HG02852 (cell line): ENCODE measurements around the gene KIF14.
A peak's percentile ranks its signal among the peaks of the same experiment; 100 is the strongest.
"Not testable (repeated sequence)": the region's sequence is repeated elsewhere in the genome, so short reads cannot be mapped to it uniquely, and the experiment has no call there.

Experiments used
- ATAC-seq: cut with Tn5 transposase; IDR thresholded peaks from one replicate; pipeline ENCODE4 v1.9.1; 2021; ENCODE audit warnings: mild to moderate bottlenecking, moderate library complexity; ENCODE audit not compliant: unreplicated experiment

The KIF14 gene

DNA sequence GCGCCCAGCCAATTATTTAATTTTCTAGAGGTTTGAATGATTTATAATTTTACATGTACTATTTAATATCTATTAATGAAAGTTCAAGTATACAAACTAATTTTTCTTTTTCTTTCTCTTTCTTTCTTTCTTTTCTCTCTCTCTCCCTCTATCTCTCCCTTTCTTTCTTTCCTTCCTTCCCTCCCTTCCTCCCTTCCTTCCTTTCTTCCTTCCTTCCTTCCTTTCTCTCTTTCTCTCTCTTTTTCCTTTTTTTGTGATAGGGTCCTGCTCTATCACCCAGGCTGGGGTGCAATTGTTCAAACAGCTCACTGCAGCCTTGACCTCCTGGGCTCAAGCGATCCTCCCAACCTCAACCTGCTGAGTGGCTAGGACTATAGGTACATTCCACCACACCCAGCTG, 16.1 kb upstream of the KIF14 start:
- ATAC-seq = no peak

DNA sequence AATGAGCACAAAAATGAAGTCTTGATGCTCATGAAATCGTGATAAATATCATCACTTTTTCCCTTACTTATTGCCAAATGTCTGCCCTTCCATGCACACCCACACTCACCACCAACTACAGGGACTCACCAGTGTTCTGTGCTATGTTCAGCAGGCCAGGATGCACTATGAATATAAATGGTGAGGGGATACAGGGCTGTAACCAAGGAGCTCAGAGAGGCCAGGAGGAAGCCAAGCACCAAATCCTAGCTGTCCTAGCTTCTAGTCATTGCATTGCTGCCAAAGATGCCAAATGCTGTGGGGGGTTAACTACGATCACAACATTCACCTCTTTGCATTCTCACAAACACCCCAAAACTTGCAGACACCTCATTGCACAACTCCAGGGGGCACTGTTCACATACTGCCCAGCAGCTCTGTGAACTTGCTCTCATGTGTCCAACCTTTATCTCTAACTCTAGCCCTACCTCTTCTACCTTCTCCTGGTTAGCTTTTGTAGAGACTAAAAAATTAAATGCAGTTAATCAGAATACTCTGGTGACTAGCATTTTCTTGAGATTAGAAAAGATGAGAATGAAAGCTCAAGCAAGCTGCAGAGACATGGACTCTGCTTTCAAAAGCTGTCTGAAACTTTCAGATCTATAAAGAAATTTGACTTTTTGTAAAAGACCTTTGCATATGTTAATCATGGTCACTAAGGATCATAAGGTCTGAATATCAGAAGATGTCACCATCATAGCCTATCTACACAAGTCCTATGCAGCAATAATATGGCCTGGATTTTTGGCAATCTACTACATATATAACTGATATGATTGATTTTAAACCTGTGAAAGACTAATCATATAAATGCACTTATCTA, 13.9 kb upstream of the KIF14 start:
- no peak for ATAC-seq

DNA sequence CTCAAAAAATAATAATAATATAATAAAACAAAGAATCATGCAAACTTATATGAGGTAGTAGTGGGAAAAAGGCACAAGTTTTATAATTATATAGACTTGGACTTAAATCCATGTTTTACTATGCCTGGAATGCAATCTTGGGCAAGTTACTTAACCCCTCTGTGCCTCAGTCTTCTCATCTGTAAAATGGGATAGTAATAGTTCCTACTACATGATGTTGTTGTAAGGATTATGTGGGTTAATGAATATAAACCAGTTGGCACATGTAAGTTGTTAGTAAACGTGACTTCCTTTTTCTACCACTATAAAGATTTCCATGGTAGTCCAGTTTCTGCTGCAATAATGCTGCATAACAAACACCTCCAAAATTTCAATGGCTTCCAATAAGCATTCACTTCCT, 10.8 kb upstream of the KIF14 start:
- ATAC-seq = no peak

DNA sequence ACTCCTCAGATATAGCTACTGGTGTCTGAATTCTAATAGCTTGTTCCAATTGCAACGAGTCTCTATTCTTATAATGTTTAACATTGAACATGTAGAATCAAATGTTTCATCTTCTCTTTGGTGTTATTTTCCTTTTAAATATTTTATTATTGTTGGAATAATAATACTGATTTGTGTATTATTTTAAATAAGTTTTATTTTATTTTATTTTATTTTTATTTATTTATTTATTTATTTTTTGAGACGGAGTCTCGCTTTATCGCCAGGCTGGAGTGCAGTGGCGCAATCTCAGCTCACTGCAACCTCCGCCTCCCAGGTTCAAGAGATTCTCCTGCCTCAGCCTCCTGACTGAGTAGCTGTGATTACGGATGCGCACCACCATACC, 10.0 kb upstream of the KIF14 start:
- not testable (repeated sequence) for ATAC-seq

DNA sequence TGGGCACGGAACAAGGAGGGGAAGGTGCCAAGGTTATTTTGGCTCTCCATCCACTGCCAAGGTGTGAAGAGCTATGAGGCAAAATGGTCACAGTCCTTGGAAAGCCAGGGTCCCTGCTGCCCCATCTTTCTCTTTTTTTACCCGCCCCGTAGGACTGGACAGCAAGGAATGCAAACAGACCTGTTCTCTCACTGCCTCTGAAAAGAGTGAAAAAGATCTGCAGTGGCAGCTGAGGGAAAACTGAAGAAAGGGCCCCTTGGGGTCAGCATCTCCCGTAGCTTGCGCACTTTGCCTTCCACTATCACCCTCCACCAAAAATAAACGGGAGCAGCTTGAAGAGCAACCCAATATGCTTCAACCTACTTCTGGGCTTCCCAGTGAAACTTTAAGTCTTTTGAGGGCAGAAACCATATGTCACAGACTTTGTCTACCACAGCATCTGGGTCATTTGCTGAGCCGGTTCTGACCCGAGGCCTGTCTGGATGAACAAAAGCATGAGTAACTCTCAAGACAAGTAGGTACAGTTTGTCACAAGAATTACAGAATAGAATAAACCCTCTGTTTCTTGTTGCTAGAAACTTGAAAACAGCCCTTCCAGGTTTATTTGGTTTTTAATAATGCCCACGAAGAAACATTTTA, 9.4 kb upstream of the KIF14 start:
- ATAC-seq = no peak

DNA sequence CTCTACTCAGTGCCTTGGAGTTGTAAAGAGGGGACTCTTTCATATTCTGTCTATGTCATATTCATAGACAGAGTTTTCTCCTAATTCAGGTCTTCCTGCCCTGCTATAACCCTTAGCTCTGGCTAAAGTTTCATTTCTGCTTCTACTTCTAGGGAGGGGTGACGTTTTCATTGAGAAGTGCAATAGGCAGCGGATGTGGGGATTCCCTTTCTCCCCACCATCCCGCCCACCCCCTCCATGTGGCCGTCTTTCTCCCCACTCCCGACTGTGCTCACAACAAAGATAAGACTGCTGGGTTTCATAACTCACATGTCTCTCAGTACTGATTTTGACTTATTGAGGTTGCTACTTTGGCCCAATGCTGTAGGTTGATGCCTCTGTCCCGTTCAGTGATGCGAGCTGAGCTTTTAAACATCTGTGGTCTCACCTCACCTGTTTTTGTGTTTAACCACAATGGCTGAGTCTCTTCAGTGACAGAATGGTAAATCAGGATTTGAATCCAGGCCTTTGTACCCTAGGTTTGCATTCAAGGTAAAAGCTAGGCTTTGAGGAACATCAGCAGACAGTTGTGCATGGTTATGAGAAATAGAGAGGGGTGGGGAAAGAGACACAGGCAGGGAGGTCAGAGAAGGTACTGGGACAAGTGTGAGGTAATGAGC, 7.8 kb upstream of the KIF14 start:
- peak; percentile 86 for ATAC-seq

DNA sequence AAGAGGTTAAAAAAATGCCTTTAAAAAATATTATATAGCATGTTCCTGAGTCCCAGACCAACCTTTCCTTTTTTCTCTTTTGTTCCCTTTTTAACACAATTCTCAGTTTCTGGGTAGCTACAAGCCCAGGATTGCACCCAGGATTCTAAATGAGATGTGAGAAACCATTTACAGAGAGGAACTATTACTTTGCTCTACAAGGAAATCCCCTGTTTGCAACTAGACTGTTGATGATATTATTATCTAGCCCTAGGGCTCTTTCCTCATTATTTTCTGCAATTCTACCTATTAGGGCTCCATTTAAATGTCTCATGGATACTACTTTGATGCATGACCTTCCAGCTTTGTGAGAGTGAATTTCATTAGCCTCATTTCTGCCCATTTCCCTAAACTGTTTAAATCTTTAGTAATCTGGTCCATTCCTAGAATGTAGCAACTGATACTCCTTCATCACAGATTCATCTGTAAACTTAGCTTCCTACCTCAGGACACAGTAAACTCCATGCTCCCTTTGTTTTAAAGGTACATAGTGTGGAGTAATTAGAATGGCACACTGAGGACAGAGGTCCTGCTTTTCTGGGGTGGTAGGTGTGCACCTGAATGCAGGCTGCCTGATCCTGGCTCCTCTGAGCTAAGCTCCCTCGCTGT, 7.1 kb upstream of the KIF14 start:
- ATAC-seq = peak; percentile 19

DNA sequence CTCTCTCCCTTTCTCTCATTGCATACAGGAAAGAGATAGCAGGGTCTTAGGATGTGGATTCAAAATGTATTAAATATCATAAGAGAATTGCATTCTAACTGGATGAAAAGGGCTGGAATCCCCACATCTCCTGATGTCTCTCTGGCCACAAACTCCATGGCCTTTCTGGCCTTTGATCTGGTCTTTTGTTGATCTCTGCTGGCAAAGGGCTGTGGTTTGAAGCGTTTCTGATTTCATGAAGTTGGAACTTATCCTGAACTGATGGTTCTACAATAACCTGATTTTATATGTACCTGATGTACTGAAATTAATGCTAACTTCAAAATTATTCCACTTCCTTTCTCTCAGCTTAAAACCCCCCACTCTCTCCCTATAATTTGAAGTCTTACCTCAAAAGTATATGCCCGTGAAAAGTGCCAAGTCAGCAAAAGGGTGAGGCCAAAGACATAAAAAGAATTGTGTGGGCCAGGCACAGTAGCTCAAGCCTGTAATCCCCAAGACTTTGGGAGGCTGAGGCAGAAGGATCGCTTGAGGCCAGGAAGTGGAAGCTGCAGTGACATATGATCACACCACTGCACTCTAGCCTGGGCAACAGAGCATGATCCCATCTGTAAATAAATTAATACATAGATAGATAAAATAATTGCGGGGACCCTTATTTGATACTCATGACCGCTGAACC, 6.4 kb upstream of the KIF14 start:
- ATAC-seq = no peak

DNA sequence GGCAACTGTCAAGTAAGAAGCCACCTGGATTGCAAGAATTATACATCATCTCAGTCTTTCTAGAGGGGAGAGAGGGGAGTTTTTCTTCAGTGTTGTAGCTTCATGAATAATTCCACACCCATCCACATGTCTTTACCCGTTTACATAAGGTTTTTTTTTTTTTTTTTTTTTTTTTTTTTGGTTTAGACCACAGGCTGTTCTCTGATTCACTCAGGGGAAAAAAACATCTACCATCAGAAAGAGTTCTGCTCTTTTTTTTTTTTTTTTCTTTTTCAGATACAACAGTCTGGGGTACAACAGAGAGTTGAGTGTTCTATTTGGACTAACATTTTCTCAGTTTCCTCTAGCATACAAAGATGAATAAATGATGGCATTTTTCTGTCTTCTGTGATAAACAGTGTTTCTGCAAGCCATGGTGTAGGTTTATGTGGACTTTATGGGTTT, 4.9 kb upstream of the KIF14 start:
- ATAC-seq = no peak

DNA sequence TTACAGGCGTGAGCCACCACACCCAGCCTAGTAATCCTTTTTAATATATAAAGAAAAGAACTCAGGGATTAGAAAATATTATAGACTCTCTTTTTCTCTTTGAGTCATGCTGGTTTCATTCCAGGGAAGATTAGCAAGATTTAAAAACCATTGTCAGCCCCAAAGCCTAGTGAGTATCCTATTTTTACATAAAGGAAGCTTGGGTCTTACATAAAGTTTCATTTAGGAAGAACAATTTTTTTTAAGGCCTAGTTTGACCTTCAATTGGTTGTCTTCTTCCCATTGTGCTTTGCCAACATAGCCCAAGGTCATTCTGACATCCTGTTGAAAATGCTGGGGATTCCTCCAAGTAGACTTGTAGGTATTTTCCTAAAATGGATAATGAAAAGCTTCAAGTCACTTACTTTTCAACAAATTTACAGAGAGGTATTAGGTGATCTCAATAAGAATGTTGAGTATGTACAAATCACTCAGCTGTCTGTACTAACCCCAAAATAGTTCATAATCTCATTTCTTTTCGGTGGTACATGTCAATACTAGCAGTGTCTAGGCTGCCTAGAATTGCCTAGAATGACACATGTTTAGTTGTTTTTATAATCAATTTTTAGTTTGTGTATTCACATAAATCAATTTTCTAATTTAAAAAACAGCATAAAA, 4.3 kb upstream of the KIF14 start:
- no peak for ATAC-seq

DNA sequence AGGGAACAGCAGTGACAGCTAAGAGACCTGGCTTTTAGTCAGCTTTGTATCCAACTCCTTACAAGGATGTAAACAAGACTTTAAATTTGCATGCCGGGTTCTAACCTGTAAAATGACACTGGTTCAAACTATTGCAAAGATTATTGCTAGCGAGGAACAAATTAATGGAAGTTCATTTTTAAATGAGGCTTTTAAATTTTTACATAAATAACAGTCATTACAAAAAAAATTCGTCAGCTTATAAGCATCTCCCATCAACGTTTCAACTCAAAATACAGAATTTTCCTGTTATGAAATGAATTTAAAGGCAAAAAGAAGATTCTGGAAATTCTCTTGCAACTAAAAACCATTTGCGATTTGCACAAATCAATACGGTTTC, 668 bp downstream of the KIF14 start:
- no peak for ATAC-seq

DNA sequence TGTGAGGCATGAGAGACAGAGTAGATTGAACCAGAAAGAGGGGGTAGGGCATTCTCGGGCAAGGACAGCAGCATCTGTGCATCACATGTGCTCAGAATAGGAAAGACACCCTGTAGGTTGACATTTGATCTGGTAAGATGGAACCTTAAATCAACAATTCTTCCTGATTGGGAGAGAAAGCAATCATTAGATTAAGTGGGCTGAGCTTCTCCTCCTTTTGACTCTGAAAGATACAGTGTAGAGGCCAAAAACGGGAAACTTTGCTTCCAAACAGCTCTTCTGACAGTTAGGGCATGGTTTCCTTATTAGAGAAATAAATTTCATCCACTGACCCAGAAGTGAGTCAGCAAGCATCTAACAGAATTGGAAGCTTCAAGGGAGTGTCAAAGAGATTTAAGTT, 9.7 kb downstream of the KIF14 start:
- no peak for ATAC-seq

DNA sequence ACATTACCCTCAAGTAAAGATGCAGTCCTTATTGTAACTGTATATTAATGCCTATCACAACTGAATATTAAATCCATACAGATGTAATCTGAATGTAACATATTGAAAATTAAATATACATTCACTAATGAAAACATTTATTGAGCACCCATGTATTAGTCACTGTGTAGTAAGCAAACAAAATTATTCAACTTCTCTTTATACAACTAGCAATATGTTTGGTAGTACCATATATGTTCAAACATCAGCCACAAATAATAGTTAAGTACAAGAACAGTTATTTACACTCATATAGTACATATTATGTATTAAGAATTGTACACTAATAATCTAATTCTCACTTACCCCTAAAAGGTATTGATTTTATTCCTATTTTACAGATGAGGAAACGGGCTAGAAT, 17.9 kb downstream of the KIF14 start:
- no peak for ATAC-seq

DNA sequence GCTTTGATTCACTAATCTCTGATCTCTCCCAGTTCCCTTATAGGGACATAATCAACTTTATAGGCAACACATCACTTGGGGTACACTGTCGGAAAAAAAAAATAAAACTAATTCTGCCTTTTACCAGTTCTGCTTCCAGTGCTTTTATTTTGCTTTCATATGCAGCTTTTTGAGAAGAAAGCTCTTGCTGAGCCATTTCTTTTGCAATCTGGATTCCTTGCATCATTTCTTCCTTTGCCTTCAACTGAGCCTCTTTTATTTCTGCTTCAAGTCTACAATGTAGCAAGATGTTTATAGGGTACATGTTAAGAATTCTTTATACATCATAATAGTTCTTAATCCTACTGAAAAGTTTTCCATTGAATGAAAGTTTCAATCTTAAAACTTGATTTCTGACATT, 30.6 kb downstream of the KIF14 start:
- no peak for ATAC-seq

DNA sequence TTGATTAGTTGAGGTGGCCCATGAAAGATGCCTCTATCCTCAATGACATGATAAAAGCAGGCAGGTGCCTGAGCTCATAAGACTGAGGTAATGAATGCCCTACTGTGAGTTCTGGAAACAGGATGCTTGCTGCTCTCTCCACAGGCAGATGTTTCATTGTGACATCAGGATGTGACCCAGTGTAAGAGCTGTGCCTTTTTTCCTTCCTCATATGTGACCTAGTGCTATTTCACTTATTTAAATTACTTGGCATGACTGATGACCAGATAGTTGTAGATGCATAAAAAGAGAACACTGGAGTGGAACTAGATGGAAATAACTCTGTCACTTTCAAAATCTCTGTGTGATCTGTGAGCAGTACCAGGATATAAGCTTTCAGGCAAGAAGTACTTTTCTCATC, 31.9 kb downstream of the KIF14 start:
- peak; percentile 59 for ATAC-seq

DNA sequence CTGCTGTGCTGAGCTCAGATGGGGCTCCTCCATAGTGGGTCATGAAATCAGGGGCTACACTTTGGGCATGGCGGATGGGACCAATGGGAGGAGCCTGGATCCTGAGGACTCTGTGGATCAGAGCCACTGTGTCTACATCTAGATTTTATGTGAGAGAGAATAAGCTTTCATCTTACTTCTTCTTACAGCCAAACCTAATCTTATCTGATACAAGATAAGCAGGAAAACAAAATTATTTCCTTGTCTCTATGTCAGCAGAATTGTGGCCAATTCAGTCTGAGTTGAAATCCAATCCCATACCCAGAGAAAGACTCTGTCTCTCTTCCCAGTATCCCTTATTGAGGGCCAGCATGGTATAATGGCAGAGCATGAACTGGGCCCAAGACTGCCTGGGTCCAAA, 56.2 kb downstream of the KIF14 start:
- ATAC-seq = no peak

DNA sequence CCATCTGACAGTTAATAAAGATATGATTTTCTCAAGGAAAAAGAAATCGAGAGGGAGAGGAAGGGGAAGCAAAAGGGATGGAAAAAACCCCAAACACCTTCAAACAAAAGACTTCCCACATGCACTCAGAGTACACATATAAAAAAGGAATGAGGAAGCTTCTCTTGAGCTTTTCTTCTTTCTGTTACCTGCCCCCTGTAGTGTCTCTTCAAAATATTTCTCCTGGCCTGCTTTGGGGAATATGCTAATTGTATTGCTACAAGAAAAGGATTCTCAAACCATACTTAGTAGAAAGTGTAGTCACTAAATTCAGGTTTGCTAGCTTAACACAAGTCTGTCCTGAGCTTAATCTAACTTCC, 58.7 kb downstream of the KIF14 start:
- ATAC-seq = no peak

DNA sequence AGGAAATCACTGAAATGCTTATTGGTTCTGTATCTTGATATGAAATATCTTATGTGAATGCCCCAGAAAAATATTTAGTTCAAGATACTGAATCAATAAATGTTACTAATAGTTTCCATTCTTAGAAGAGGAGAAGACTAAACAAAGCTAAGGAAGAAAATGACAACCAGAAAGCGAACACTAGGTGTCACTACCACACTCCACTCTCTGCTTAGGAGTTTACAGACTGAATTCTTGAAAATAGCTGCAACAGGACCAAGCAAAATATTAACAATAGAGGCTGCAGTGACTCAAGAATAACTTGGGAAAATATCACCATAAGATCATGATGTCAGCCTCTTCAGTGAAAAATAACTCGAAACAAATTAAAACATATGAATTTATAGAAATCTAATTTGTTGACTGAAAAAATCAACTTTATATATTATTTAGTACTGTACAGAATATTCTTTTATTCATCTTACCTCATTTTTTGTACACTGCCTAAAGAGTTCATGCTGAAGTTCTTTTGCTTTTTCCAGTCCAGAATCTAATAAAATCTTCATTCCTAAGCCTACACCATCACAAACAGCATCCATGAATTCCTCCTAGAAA, 61.6 kb downstream of the KIF14 start:
- no peak for ATAC-seq

DNA sequence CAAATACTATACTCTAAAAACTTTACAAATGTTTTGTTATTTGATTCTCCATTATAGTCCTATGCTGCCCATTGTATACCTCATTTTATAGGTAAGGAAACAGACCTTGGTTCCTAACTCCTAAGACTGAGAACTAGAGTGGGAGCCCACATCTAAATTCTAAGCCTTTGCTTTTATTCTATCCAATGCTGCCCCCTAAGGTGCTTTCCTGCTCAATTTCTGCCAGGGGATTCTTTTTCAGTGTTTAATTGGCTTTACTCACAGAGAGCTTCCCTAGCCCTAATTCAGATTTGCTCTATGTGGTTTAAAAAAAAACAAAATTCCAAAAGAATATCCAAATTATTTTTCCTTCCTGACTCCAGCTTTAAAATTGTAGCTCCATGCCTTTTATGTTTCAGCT, 64.5 kb downstream of the KIF14 start:
- no peak for ATAC-seq

DNA sequence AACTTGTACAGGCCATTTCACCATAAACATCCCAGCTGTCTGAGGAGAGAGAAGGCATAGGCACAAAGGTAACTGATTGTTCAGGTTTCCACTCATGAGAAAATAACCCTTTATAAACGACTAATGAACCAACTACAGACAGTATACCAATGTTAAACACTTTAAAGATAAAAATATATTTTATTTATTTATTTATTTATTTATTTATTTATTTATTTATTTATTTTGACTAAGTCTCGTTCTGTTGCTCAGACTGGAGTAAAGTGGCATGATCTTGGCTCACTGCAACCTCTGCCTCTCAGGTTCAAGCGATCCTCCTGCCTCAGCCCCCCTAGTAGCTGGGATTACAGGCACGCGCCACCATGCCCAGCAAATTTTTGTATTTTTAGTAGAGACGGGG, 67.8 kb downstream of the KIF14 start:
- not testable (repeated sequence) for ATAC-seq
